ENCODE data around the gene ZCCHC24.

GRCh38 chr10:79352035-79352877 lies 93.2 kb downstream of the ZCCHC24 start:
- TF ChIP-seq CTCF (conservative IDR thresholded peaks at IDR 0.05) (no peak), EZH2 (IDR thresholded peaks at IDR 0.05; ENCODE audit: low read depth) (no peak)

Data from PC-9 (cell line).